Hippocampal formation (tissue), 2 donors: Measurements from ENCODE around the gene IL1RAP.

Source experiments
- DNase-seq, 2 donors: peaks; one replicate each; lab custom pipeline; 2025; lab: John Stamatoyannopoulos, UW

The IL1RAP gene

GRCh38 chr3:190541560-190541959 is 27.7 kb downstream of the IL1RAP start:
- DNase-seq = no peak

GRCh38 chr3:190542846-190543245 is 29.0 kb downstream of the IL1RAP start:
- DNase-seq = no peak

- no peak for DNase-seq
Measured at GRCh38 chr3:190543671-190544070, 29.8 kb downstream of the IL1RAP start.

GRCh38 chr3:190545191-190545590 is 31.3 kb downstream of the IL1RAP start:
- no peak for DNase-seq

- DNase-seq = no peak
Measured at GRCh38 chr3:190546881-190547510, 33.1 kb downstream of the IL1RAP start.

GRCh38 chr3:190548031-190548656 is 34.3 kb downstream of the IL1RAP start:
- DNase-seq = no peak

- no peak for DNase-seq
Measured at GRCh38 chr3:190552021-190552420, 38.1 kb downstream of the IL1RAP start.

- no peak for DNase-seq
Measured at GRCh38 chr3:190552969-190553759, 39.3 kb downstream of the IL1RAP start.

- DNase-seq = no peak
Measured at GRCh38 chr3:190554197-190554596, 40.3 kb downstream of the IL1RAP start.

- no peak for DNase-seq
Measured at GRCh38 chr3:190556351-190556750, 42.5 kb downstream of the IL1RAP start.

- no peak for DNase-seq
Measured at GRCh38 chr3:190557296-190557695, 43.4 kb downstream of the IL1RAP start.

- no peak for DNase-seq
Measured at GRCh38 chr3:190558316-190558715, 44.4 kb downstream of the IL1RAP start.

- DNase-seq = no peak
Measured at GRCh38 chr3:190558796-190559195, 44.9 kb downstream of the IL1RAP start.

GRCh38 chr3:190560013-190560895 is 46.4 kb downstream of the IL1RAP start:
- no peak for DNase-seq

- DNase-seq = no peak
Measured at GRCh38 chr3:190562866-190563510, 49.1 kb downstream of the IL1RAP start.

GRCh38 chr3:190564175-190564574 is 50.3 kb downstream of the IL1RAP start:
- no peak for DNase-seq

GRCh38 chr3:190566043-190566933 is 52.4 kb downstream of the IL1RAP start:
- DNase-seq = peak; percentile 5 to 52

- DNase-seq = no peak
Measured at GRCh38 chr3:190568036-190568435, 54.2 kb downstream of the IL1RAP start.

- DNase-seq = no peak
Measured at GRCh38 chr3:190574473-190574872, 60.6 kb downstream of the IL1RAP start.

- no peak for DNase-seq
Measured at GRCh38 chr3:190575437-190576185, 61.7 kb downstream of the IL1RAP start.
